Measurements from ENCODE around the gene GPC3.

- TF ChIP-seq SMC3 (IDR thresholded peaks at IDR 0.05) (no peak), CTCF (IDR thresholded peaks at IDR 0.05) (no peak), RCOR1 (IDR thresholded peaks at IDR 0.05; ENCODE audit: low read depth, low read length) (no peak), MAX (IDR thresholded peaks at IDR 0.05) (no peak), RAD21 (conservative IDR thresholded peaks at IDR 0.05 in 1 of 2, IDR thresholded peaks at IDR 0.05 in 1 of 2) (no peak), PBX3 (IDR thresholded peaks at IDR 0.05) (no peak), BHLHE40 (IDR thresholded peaks at IDR 0.05; ENCODE audit: low read depth, low read length) (no peak)
These were observed 269.7 kb downstream of the GPC3 start for GRCh38 chrX:133715715-133716114.
